SK-N-SH (cell line): Measurements from ENCODE around the gene RAD51B. TPM values are rescaled to one million over a fixed set of nuclear protein-coding genes. Genes with fewer than 3 reads are reported as not detected.
A peak's percentile ranks its signal among the peaks of the same experiment; 100 is the strongest.

Experiments used
- CTCF ChIA-PET: fragments of 300-600, 350-600 bp; formaldehyde crosslinking; extraction: SDS; loops from one replicate; lab custom pipeline; 2021; lab: Yijun Ruan, JAX
- POLR2A ChIA-PET: fragments of 350-600 bp; sonication (Branson Sonifier 250); formaldehyde crosslinking; extraction: SDS; loops from one replicate; lab custom pipeline; 2020; ENCODE audit warnings: antibody characterized with exemption, inconsistent platforms; lab: Yijun Ruan, JAX
- DNase-seq: peaks from one replicate; pipeline ENCODE4 v3.0.0; 2012
- H2AFZ ChIP-seq: fragments of 200-600 bp; sonication (generic); 2 replicates; pipeline ENCODE4 v1.8.1; 2016; ENCODE audit warnings: antibody characterized with exemption, mild to moderate bottlenecking, low read depth
- H3F3A ChIP-seq: fragments of 200-600 bp; sonication (generic); replicated peaks from 2 replicates; pipeline ENCODE3; 2016; ENCODE audit warnings: antibody characterized with exemption, mild to moderate bottlenecking; ENCODE audit not compliant: insufficient read depth
- H3K27ac ChIP-seq, 2 experiments: fragments of 200-500 bp in 1 of 2; fragments of 200-600 bp in 1 of 2; sonication (Bioruptor generic) in 1 of 2; sonication (generic), shearing (Covaris generic) in 1 of 2; 2 replicates each; pipeline versions ENCODE4 v1.5.1 to v1.6.1; 2014 to 2016; ENCODE audit warnings: low read depth in 2 of 2, inconsistent platforms in 1 of 2, low read length in 1 of 2, mild to moderate bottlenecking in 1 of 2, mixed read lengths in 1 of 2
- H3K27me3 ChIP-seq: fragments of 200-600 bp; sonication (generic), shearing (Covaris generic); 2 replicates; pipeline ENCODE4 v1.6.1; 2016; ENCODE audit warnings: mixed run types; ENCODE audit not compliant: insufficient read depth
- H3K36me3 ChIP-seq, 2 experiments: fragments of 200-500 bp in 1 of 2; fragments of 200-600 bp in 1 of 2; sonication (Bioruptor generic) in 1 of 2; sonication (generic) in 1 of 2; replicated peaks in 1 of 2; 2 replicates each; pipeline versions ENCODE3 to v1.5.1; 2014 to 2016; ENCODE audit warnings: low read length in 1 of 2, mild to moderate bottlenecking in 1 of 2; ENCODE audit not compliant: insufficient read depth in 2 of 2, control insufficient read depth in 1 of 2
- H3K4me1 ChIP-seq, 2 experiments: fragments of 200-500 bp in 1 of 2; fragments of 200-600 bp in 1 of 2; sonication (Bioruptor generic) in 1 of 2; sonication (generic), shearing (Covaris generic) in 1 of 2; 2 replicates each; pipeline versions ENCODE4 v1.5.1 to v1.6.1; 2014 to 2016; ENCODE audit warnings: low read depth in 1 of 2, low read length in 1 of 2, mixed run types in 1 of 2; ENCODE audit not compliant: insufficient read depth in 2 of 2, control insufficient read depth in 1 of 2
- H3K4me2 ChIP-seq: fragments of 200-600 bp; sonication (generic), shearing (Covaris generic); 2 replicates; pipeline ENCODE4 v1.6.1; 2017; ENCODE audit warnings: mixed run types
- H3K4me3 ChIP-seq, 2 experiments: fragments of 200-500 bp in 1 of 2; fragments of 200-600 bp in 1 of 2; sonication (Bioruptor generic) in 1 of 2; sonication (generic), shearing (Covaris generic) in 1 of 2; 2 replicates each; pipeline versions ENCODE4 v1.5.1 to v1.8.1; 2014 to 2016; ENCODE audit warnings: low read depth in 2 of 2, inconsistent platforms in 1 of 2, low read length in 1 of 2, mild to moderate bottlenecking in 1 of 2, mixed read lengths in 1 of 2, moderate library complexity in 1 of 2
- H3K79me2 ChIP-seq: fragments of 200-600 bp; sonication (generic); 2 replicates; pipeline ENCODE4 v1.8.1; 2017; ENCODE audit warnings: mild to moderate bottlenecking; ENCODE audit not compliant: insufficient read depth
- H3K9ac ChIP-seq: fragments of 200-600 bp; sonication (generic); 2 replicates; pipeline ENCODE4 v1.6.1; 2017; ENCODE audit warnings: mixed run types
- H3K9me2 ChIP-seq: fragments of 200-600 bp; sonication (generic); 2 replicates; pipeline ENCODE4 v1.6.1; 2017; ENCODE audit warnings: mixed run types
- H3K9me3 ChIP-seq: fragments of 200-600 bp; sonication (generic); 2 replicates; pipeline ENCODE4 v1.6.1; 2017; ENCODE audit warnings: mixed run types, mild to moderate bottlenecking, moderate library complexity
- H4K20me1 ChIP-seq: fragments of 200-600 bp; sonication (generic); 2 replicates; pipeline ENCODE4 v1.6.1; 2017; ENCODE audit warnings: mild to moderate bottlenecking, mixed run types; ENCODE audit not compliant: insufficient read depth
- EP300 ChIP-seq, 2 experiments: IDR thresholded peaks; 2 replicates each; pipeline versions ENCODE4 v1.4.0 to v1.6.1; 2012; ENCODE audit warnings: borderline replicate concordance in 1 of 2, low read depth in 1 of 2, low read length in 1 of 2
- EZH2phosphoT487 ChIP-seq: fragments of 200-600 bp; sonication (generic); IDR thresholded peaks from 2 replicates; pipeline ENCODE4 v1.6.1; 2017; ENCODE audit warnings: low read depth, mixed run types, mild to moderate bottlenecking, antibody characterized with exemption, moderate library complexity, borderline replicate concordance
- MAX ChIP-seq: IDR thresholded peaks from 2 replicates; pipeline ENCODE4 v1.4.0; 2012; ENCODE audit warnings: low read depth
- NFIC ChIP-seq: IDR thresholded peaks from 2 replicates; pipeline ENCODE4 v1.4.0; 2012; ENCODE audit warnings: borderline replicate concordance
- NRF1 ChIP-seq: IDR thresholded peaks from 2 replicates; pipeline ENCODE4 v1.6.1; 2012; ENCODE audit warnings: low read depth, mild to moderate bottlenecking, low read length
- PBX3 ChIP-seq: IDR thresholded peaks from 2 replicates; pipeline ENCODE4; 2012
- RAD21 ChIP-seq: IDR thresholded peaks from 2 replicates; pipeline ENCODE4 v1.6.1; 2012; ENCODE audit warnings: mild to moderate bottlenecking, low read length
- RFX5 ChIP-seq: IDR thresholded peaks from 2 replicates; pipeline ENCODE4 v1.6.1; 2012; ENCODE audit warnings: mild to moderate bottlenecking, improper control_type of control experiment, low read length
- SIN3A ChIP-seq: IDR thresholded peaks from 2 replicates; pipeline ENCODE4 v1.6.1; 2012; ENCODE audit warnings: low read depth, mild to moderate bottlenecking, low read length, moderate library complexity, borderline replicate concordance
- TCF12 ChIP-seq: IDR thresholded peaks from 2 replicates; pipeline ENCODE4 v1.4.0; 2012
- TEAD4 ChIP-seq: IDR thresholded peaks from 2 replicates; pipeline ENCODE4 v1.4.0; 2012; ENCODE audit warnings: mild to moderate bottlenecking, borderline replicate concordance; ENCODE audit not compliant: insufficient read depth
- WGBS: methylation state at CpG from one replicate; pipeline ENCODE4 v1.1.6; 2017; ENCODE audit warnings: low lambda C conversion rate; 5-methylcytosine and 5-hydroxymethylcytosine counted together
- polyA plus RNA-seq, 3 experiments: library from polyadenylated mRNA; depleted of rRNA; stranded (reverse); fragments of >200 nt; gene quantifications; 2 replicates each; pipeline ENCODE4 v1.2.3, GENCODE V29; 2012

The RAD51B gene
- polyA plus RNA-seq, 1 of the 3 experiments (the other 2 are of a cell fraction): 6.0 TPM

GRCh38 chr14:68307790-68308168, 488.2 kb downstream of the RAD51B start:
- CTCF ChIA-PET: interaction anchor here (0.7 to 1.4 kb wide), 2 partner anchors 27 to 75 kb away, joined by 3 read pairs; no protein-coding TSS in a partner anchor
- no peak overlapping the region for H3K4me3 ChIP-seq
- H3K27ac ChIP-seq: peak overlapping the region in 1 of 2 experiments; percentile 40; a peak in 2 of 4 replicates
- no peaks in the 10 kb centered on the region for H4K20me1 ChIP-seq
- no peaks in the 10 kb centered on the region for H3K27me3 ChIP-seq
- H3K9me3 ChIP-seq: no peaks in the 10 kb centered on the region
- peaks cover 5 to 13% of the 10 kb centered on the region in 2 experiments; a peak in 3 of 4 replicates for H3K4me1 ChIP-seq
- no peaks in the 10 kb centered on the region for H3K36me3 ChIP-seq
- no peaks in the 10 kb centered on the region for H3K9me2 ChIP-seq
- no peak overlapping the region for H3K4me2 ChIP-seq
- no peak overlapping the region for H3K9ac ChIP-seq
- no peak overlapping the region for H2AFZ ChIP-seq
- no peaks in the 10 kb centered on the region for H3F3A ChIP-seq
- WGBS: 87% methylated on average over 4 of the region's 4 CpGs
- POLR2A ChIA-PET: no interaction called here
- no peaks in the 10 kb centered on the region for H3K79me2 ChIP-seq
- TF ChIP-seq MAX (no peak), RFX5 (no peak), EP300 (IDR thresholded peaks at IDR 0.05; ENCODE audit: borderline replicate concordance in 1 of 2, low read depth in 1 of 2, low read length in 1 of 2) (no peak), NRF1 (no peak), TCF12 (no peak), PBX3 (no peak), EZH2phosphoT487 (no peak)
- no peak for DNase-seq

GRCh38 chr14:68308726-68309520, 489.3 kb downstream of the RAD51B start:
- Histone ChIP-seq H3K9ac (no peak overlapping the region), H3K4me2 (no peak overlapping the region), H2AFZ (no peak overlapping the region), H3K79me2 (no peaks in the 10 kb centered on the region), H3F3A (no peaks in the 10 kb centered on the region), H3K4me3 (no peak overlapping the region), H3K27ac (no peak overlapping the region), H3K9me2 (no peaks in the 10 kb centered on the region), H3K36me3 (no peaks in the 10 kb centered on the region), H3K9me3 (no peaks in the 10 kb centered on the region), H3K27me3 (no peaks in the 10 kb centered on the region), H3K4me1 (peaks cover 5 to 13% of the 10 kb centered on the region in 2 experiments; a peak in 3 of 4 replicates), H4K20me1 (no peaks in the 10 kb centered on the region)
- POLR2A ChIA-PET: no interaction called here
- CTCF ChIA-PET: interaction anchor here (0.7 to 1.5 kb wide), 3 partner anchors 11 to 74 kb away, joined by 3 read pairs; no protein-coding TSS in a partner anchor
- no peak for DNase-seq
- 86% methylated on average over 6 of the region's 6 CpGs for WGBS
- TF ChIP-seq SIN3A (no peak), RAD21 (no peak)

- Histone ChIP-seq H3K36me3 (no peaks in the 10 kb centered on the region), H3F3A (no peaks in the 10 kb centered on the region), H3K27ac (no peak overlapping the region), H3K4me1 (peaks cover 5 to 13% of the 10 kb centered on the region in 2 experiments; a peak in 3 of 4 replicates), H4K20me1 (no peaks in the 10 kb centered on the region), H2AFZ (no peak overlapping the region), H3K4me3 (no peak overlapping the region), H3K9ac (no peak overlapping the region), H3K27me3 (no peaks in the 10 kb centered on the region), H3K9me2 (no peaks in the 10 kb centered on the region), H3K9me3 (no peaks in the 10 kb centered on the region), H3K4me2 (no peak overlapping the region), H3K79me2 (no peaks in the 10 kb centered on the region)
- WGBS: 74% methylated on average over 2 of the region's 2 CpGs
- CTCF ChIA-PET: interaction anchor here (1.5 kb wide), 1 partner anchor 12 kb away, joined by 3 read pairs; no protein-coding TSS in a partner anchor
- DNase-seq: no peak
- TF ChIP-seq RAD21: no peak
- no peak for TF ChIP-seq TEAD4
- peak; percentile 40 for TF ChIP-seq NFIC
- POLR2A ChIA-PET: no interaction called here
Observed at GRCh38 chr14:68309616-68310015, 490.0 kb downstream of the RAD51B start.
